Caco-2 (cell line): ENCODE results near the gene ATP7B. TPM values are rescaled to one million over a fixed set of nuclear protein-coding genes. Genes with fewer than 3 reads are reported as not detected.
A peak's percentile ranks its signal among the peaks of the same experiment; 100 is the strongest.

ENCODE experiments used
- BruUV-seq: library from RNA; stranded (reverse); fragments of 400-500 nt; replicated peaks from 2 replicates; lab custom pipeline; 2021; lab: Mats Ljungman, UMichigan
- CTCF ChIA-PET: fragments of 300-600 bp; sonication (Branson Sonifier 250); formaldehyde crosslinking; loops from one replicate; lab custom pipeline; 2022; ENCODE audit warnings: antibody characterized with exemption; lab: Charles Lee
- POLR2A ChIA-PET: fragments of 300-600 bp; sonication (Branson Sonifier 250); formaldehyde crosslinking; loops from one replicate; lab custom pipeline; 2022; ENCODE audit warnings: antibody characterized with exemption; lab: Charles Lee
- DNase-seq, 2 experiments: peaks; one replicate each; pipeline versions ENCODE4 v3.0.0 to v3.0.0-alpha.2; 2020 to 2022
- H3K27me3 ChIP-seq: replicated peaks from 2 replicates; pipeline ENCODE4 v1.6.0; 2011; ENCODE audit warnings: low read length; ENCODE audit not compliant: control insufficient read depth, insufficient read depth
- H3K36me3 ChIP-seq: 2 replicates; pipeline ENCODE4 v1.5.1; 2011; ENCODE audit warnings: low read length; ENCODE audit not compliant: control insufficient read depth, insufficient read depth
- H3K4me1 ChIP-seq: fragments of 250-450 bp; sonication (Bioruptor Pico); 2 replicates; pipeline ENCODE4 v1.5.1; 2020; ENCODE audit warnings: mild to moderate bottlenecking
- H3K4me3 ChIP-seq: 2 replicates; pipeline ENCODE4 v1.5.1; 2011; ENCODE audit warnings: low read depth, mild to moderate bottlenecking, control low read depth, low read length
- H3K9me3 ChIP-seq: fragments of 250-450 bp; sonication (Bioruptor Pico); 2 replicates; pipeline ENCODE4 v1.5.1; 2020; ENCODE audit warnings: mild to moderate bottlenecking, moderate library complexity
- H3K27ac Mint-ChIP-seq: one replicate; pipeline ENCODE4 v1.8.0; 2022; ENCODE audit warnings: mixed read lengths; ENCODE audit not compliant: unreplicated experiment
- H3K27me3 Mint-ChIP-seq: one replicate; pipeline ENCODE4 v1.8.0; 2022; ENCODE audit warnings: mixed read lengths; ENCODE audit not compliant: insufficient read depth, unreplicated experiment
- H3K36me3 Mint-ChIP-seq: one replicate; pipeline ENCODE4 v1.8.0; 2022; ENCODE audit warnings: mild to moderate bottlenecking, mixed read lengths; ENCODE audit not compliant: insufficient read depth, unreplicated experiment
- H3K4me1 Mint-ChIP-seq: one replicate; pipeline ENCODE4 v1.8.0; 2022; ENCODE audit warnings: low read depth, mixed read lengths; ENCODE audit not compliant: unreplicated experiment
- H3K4me3 Mint-ChIP-seq: one replicate; pipeline ENCODE4 v1.8.0; 2022; ENCODE audit warnings: mild to moderate bottlenecking, moderate library complexity, mixed read lengths; ENCODE audit not compliant: unreplicated experiment
- H3K9me3 Mint-ChIP-seq: one replicate; pipeline ENCODE4 v1.8.0; 2022; ENCODE audit warnings: mixed read lengths; ENCODE audit not compliant: unreplicated experiment
- CTCF ChIP-seq, 2 experiments: fragments of 200-600 bp in 1 of 2; IDR thresholded peaks; 1 replicate in 1 of 2; 2 replicates in 1 of 2; pipeline versions ENCODE4 v1.5.1 to v1.8.0; 2011 to 2022; ENCODE audit warnings: antibody characterized with exemption in 1 of 2, control low read depth in 1 of 2, inconsistent platforms in 1 of 2, low read depth in 1 of 2, low read length in 1 of 2, mild to moderate bottlenecking in 1 of 2, moderate library complexity in 1 of 2; ENCODE audit not compliant: insufficient read depth in 1 of 2, severe bottlenecking in 1 of 2, unreplicated experiment in 1 of 2
- intact Hi-C: fragments of 100-400 bp; cut with micrococcal nuclease; formaldehyde crosslinking; loops from one replicate; pipeline ENCODE4 v1.10.0; 2022; ENCODE audit not compliant: unreplicated experiment
- total RNA-seq: library from RNA; stranded (reverse); gene quantifications from 2 replicates; pipeline ENCODE4 v1.2.3, GENCODE V29; 2022

ATP7B gene
- total RNA-seq, 1 experiment from 2014 or later = 50.7 TPM

DNA sequence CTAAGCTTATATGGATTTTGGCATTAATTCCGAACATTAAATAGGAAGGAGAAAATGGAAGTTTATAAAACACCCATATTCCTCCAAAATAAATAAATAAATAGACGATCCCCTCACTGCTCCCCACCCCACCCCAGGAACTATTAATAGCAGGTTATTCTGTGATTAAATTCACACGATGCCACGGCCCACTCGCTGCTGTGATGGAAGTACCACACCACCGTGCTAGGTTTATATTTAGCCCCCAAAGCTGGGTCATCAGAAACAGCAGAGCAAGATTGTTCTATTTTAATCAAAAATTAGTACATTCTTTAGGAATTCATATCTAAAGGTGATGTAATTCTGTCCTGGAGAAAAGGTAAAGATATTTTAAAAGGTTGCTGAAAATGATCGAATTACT, 84.1 kb downstream of the ATP7B start:
- H3K36me3 ChIP-seq = no peaks in the 10 kb centered on the region
- BruUV-seq = no TSS peak
- ChIA-PET CTCF (no interaction called here), POLR2A (no interaction called here)
- H3K36me3 Mint-ChIP-seq = peaks cover 5% of the 10 kb centered on the region
- H3K27me3 ChIP-seq = no peaks in the 10 kb centered on the region
- H3K9me3 Mint-ChIP-seq = no peaks in the 10 kb centered on the region
- no peaks in the 10 kb centered on the region for H3K4me1 ChIP-seq
- H3K4me3 ChIP-seq = no peak overlapping the region
- no peak for TF ChIP-seq CTCF (IDR thresholded peaks at IDR 0.05; ENCODE audit: insufficient read depth in 1 of 2, low read depth in 1 of 2, low read length in 1 of 2, severe bottlenecking in 1 of 2, unreplicated experiment in 1 of 2)
- intact Hi-C loops = no loop called here
- H3K27ac Mint-ChIP-seq = no peak overlapping the region
- no peak overlapping the region for H3K4me3 Mint-ChIP-seq
- H3K4me1 Mint-ChIP-seq = no peaks in the 10 kb centered on the region
- peak in 1 of 2 experiments; percentile 3 for DNase-seq
- H3K9me3 ChIP-seq = no peaks in the 10 kb centered on the region
- no peaks in the 10 kb centered on the region for H3K27me3 Mint-ChIP-seq

DNA sequence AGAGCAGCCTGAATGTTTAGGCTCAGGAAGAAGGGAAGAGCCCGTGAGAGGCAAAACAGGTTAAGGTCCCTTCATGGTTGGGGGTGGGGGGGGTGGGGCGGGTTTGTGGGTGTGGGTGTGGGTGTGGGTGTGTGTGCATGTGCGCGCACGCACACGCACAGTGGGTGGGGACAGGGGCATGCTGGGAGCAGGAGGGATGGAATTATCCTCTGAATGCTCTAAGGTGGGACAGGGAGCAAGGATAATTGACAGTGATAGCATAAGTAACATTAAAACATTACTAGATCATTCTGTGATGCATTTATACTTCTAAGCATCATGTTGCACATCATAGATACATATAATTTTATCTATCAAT, 84.7 kb downstream of the ATP7B start:
- BruUV-seq = no TSS peak
- Histone ChIP-seq H3K36me3 (no peaks in the 10 kb centered on the region), H3K27me3 (no peaks in the 10 kb centered on the region), H3K9me3 (no peaks in the 10 kb centered on the region), H3K4me3 (no peak overlapping the region), H3K4me1 (no peaks in the 10 kb centered on the region)
- no peak for TF ChIP-seq CTCF (IDR thresholded peaks at IDR 0.05; ENCODE audit: insufficient read depth in 1 of 2, low read depth in 1 of 2, low read length in 1 of 2, severe bottlenecking in 1 of 2, unreplicated experiment in 1 of 2)
- DNase-seq = no peak
- Mint-ChIP-seq H3K27me3 (no peaks in the 10 kb centered on the region), H3K27ac (no peak overlapping the region), H3K36me3 (peaks cover 5% of the 10 kb centered on the region), H3K4me3 (no peak overlapping the region), H3K9me3 (no peaks in the 10 kb centered on the region), H3K4me1 (no peaks in the 10 kb centered on the region)
- POLR2A ChIA-PET = no interaction called here
- intact Hi-C loops = no loop called here
- CTCF ChIA-PET = no interaction called here

GRCh38 chr13:51925865-51926527, 85.3 kb downstream of the ATP7B start:
- Mint-ChIP-seq H3K9me3 (no peaks in the 10 kb centered on the region), H3K36me3 (peaks cover 5% of the 10 kb centered on the region), H3K4me3 (no peak overlapping the region), H3K27ac (no peak overlapping the region), H3K27me3 (no peaks in the 10 kb centered on the region), H3K4me1 (no peaks in the 10 kb centered on the region)
- TF ChIP-seq CTCF (IDR thresholded peaks at IDR 0.05; ENCODE audit: insufficient read depth in 1 of 2, low read depth in 1 of 2, low read length in 1 of 2, severe bottlenecking in 1 of 2, unreplicated experiment in 1 of 2) = no peak
- H3K27me3 ChIP-seq = no peaks in the 10 kb centered on the region
- no peak overlapping the region for H3K4me3 ChIP-seq
- H3K36me3 ChIP-seq = no peaks in the 10 kb centered on the region
- no peaks in the 10 kb centered on the region for H3K4me1 ChIP-seq
- H3K9me3 ChIP-seq = no peaks in the 10 kb centered on the region
- BruUV-seq = no TSS peak
- DNase-seq = peak in 1 of 2 experiments; percentile 25
- ChIA-PET CTCF (no interaction called here), POLR2A (no interaction called here)
- intact Hi-C loops = no loop called here
